Retina (tissue), 1 donor: ENCODE measurements around the gene PDE8B.
"Not testable (repeated sequence)": the region's sequence is repeated elsewhere in the genome, so short reads cannot be mapped to it uniquely, and the experiment has no call there.

Experiments used
- DNase-seq: peaks from one replicate; pipeline ENCODE4 v3.0.0-alpha.2; 2016

Gene PDE8B

GRCh38 chr5:77454123-77454522 lies 243.6 kb downstream of the PDE8B start:
- DNase-seq: no peak

DNA sequence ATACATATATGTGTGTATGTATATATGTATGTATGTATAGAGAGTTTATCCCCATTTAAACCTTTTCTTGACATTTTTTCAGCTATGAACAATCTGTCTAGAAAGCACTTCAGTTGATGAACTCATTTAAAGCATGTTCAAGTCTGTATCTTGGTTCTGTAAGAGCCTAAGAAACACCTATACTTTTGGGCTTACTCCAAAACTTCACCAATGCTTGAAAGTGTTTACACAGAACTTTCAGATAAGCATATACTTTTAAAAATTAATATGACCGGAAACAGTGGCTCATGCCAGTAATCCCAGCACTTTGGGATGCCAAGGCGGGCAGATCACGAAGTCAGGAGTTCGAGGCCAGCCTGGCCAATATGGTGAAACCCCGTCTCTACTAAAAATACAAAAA lies 250.8 kb downstream of the PDE8B start:
- no peak for DNase-seq

- DNase-seq: no peak
Measured at GRCh38 chr5:77463905-77464304, 253.4 kb downstream of the PDE8B start.

DNA sequence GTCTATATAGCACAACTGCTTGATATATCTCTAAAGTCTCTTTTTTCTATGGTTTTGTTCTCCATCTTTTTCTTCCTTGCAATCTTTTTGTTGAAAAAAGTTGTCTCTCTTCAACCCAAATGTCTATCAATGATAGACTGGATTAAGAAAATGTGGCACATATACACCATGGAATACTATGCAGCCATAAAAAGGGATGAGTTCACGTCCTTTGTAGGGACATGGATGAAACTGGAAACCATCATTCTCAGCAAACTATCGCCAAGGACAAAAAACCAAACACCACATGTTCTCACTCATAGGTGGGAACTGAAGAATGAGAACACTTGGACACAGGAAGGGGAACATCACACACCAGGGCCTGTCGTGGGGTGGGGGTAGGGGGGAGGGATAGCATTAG lies 258.4 kb downstream of the PDE8B start:
- not testable (repeated sequence) for DNase-seq

DNA sequence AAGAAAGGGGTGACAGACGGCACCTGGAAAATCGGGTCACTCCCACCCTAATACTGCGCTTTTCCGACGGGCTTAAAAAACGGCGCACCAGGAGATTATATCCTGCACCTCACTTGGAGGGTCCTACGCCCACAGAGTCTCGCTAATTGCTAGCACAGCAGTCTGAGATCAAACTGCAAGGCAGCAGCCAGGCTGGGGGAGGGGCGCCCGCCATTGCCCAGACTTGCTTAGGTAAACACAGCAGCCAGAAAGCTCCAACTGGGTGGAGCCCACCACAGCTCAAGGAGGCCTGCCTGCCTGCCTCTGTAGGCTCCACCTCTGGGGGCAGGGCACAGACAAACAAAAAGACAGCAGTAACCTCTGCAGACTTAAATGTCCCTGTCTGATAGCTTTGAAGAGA lies 264.6 kb downstream of the PDE8B start:
- not testable (repeated sequence) for DNase-seq
